Urothelium cell line (cell line): ENCODE data around the gene RPL36A.

Source experiments
- DNase-seq: peaks from one replicate; pipeline ENCODE4 v3.0.0; 2011; ENCODE audit warnings: low spot score, mixed read lengths
- FAIRE-seq: peaks from 2 replicates; lab custom pipeline; 2011; peaks lifted over from hg19 to GRCh38; lab: Jason Lieb, UNC

Gene RPL36A

DNA sequence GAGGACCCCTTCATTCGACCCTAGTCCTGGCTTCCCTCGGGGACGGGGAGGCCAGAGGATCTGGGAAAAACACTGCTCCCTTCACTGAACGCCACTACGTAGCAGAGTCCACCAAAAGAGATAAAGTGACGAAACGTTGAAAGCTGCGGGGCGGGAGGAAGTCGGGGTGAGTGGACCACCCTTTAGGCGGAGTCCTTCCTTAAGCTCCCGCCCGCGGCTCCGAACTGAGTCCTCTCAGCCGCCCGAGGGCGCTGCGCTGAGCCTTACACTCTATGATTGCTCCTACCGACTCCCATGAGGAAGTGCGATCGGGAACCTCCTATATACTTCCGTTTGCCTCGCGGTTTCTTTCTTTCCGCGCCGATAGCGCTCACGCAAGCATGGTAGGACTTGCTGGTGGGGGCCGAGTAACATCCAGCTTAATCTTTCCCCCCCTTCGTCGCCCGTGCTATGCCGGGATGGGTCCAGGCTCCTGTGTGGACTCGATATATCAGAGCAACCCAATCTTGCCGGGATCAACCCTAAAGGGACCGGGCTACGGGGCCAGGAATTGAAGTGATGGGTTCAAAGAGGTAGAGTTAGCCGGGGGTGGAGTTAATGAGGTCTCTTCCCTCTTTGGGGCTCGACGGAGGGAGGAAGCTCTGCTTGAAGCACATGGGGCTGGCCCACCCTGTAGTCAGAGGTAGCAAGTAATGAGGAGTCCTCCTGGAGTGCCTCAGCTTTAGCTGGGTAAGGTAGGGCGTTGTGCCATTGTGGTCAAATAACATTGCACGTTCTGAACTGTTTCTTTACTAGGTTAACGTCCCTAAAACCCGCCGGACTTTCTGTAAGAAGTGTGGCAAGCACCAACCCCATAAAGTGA is at the start of gene RPL36A:
Gene RPL36A, plus strand, starts transcription at position 348 of the 862 bp plus-strand sequence. Its CDS starts 33 bp downstream, at position 381.
- FAIRE-seq = no peak
- DNase-seq = peak; percentile 91

- FAIRE-seq (no peak), DNase-seq (no peak)
Observed at GRCh38 chrX:101347859-101348451, 42.9 kb upstream of the RPL36A start.

- peak; percentile 89 for DNase-seq
- peak; percentile 37 for FAIRE-seq
Observed at GRCh38 chrX:101348452-101349192, 42.2 kb upstream of the RPL36A start, which contains the start of gene TIMM8A. Gene TIMM8A (minus strand): TSS chrX:101348742. CDS start chrX:101348664, 78 bp downstream.

GRCh38 chrX:101349193-101349562 is 41.6 kb upstream of the RPL36A start:
- no peak for FAIRE-seq
- DNase-seq = no peak

DNA sequence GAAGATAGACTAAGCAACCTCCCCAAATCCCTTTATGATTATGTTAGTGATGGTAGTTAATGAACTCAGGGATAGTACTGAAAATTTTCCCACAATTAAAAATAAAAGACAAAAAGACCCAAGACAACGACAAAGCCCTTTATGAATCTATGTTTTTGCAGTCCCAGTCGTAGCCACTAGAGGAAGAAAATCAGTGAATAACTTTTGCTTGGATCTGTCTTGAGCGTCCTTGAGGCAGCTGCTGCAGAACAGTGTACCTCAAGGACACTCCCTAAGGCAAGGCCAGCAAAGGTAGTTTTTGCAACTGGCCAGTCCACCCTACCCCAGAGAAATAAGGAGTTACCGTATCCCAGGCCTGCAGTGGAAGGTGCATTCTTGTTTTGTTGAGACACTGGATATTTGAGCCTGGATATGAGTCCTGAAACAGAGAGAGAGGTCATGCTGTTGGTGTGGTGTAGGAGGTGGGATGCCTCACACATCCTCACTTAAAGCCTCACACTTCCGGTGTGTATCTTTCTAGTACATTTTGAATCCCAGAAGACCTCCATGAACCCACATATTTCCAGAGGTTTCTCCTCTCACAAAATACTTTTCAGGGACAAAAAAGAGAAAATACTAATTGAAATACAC is 33.5 kb upstream of the RPL36A start:
- no peak for FAIRE-seq
- DNase-seq = peak; percentile 10

GRCh38 chrX:101359966-101360365 is 30.8 kb upstream of the RPL36A start:
- FAIRE-seq (no peak), DNase-seq (no peak)

DNA sequence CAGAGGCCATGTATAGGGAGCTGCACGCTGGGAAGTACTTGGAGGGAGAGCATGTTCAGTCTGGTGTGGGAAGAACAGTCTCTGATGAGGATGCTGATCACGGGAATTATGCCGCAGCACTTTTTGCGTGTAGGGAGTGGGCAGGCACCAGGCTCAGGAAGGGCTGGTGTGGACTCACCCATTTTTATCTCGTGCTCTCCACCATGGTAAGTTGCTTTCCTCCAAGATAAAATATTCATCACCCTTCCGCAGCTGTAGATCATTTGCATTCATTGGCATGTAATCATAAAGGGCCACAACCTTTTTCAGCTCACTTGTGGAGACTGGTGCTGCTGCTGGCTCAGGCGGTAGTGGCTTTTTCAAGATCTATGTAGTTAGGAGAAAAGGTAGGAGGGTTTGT is 30.4 kb upstream of the RPL36A start:
- no peak for DNase-seq
- no peak for FAIRE-seq

- DNase-seq (no peak), FAIRE-seq (no peak)
Observed at GRCh38 chrX:101362116-101362515, 28.7 kb upstream of the RPL36A start.

DNA sequence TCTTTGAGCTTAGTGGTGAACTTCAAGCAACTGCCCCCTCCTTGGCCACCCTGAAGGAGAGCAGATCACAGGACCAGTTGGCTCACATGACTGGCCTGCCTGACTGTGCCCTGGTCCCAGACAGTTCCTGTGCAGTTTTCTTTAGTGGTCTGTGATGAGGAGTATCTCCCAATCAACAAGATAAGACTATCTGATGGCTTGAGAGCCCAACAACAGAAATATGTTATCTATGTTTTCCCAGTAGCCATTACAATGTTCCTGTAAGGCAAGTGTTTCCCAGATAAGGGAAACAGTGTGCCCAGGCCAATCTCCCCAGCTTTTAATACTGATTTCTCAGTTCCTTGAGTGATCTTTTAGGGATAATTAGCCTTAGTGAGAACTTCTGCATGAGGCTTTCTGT is 28.1 kb upstream of the RPL36A start:
- no peak for FAIRE-seq

DNA sequence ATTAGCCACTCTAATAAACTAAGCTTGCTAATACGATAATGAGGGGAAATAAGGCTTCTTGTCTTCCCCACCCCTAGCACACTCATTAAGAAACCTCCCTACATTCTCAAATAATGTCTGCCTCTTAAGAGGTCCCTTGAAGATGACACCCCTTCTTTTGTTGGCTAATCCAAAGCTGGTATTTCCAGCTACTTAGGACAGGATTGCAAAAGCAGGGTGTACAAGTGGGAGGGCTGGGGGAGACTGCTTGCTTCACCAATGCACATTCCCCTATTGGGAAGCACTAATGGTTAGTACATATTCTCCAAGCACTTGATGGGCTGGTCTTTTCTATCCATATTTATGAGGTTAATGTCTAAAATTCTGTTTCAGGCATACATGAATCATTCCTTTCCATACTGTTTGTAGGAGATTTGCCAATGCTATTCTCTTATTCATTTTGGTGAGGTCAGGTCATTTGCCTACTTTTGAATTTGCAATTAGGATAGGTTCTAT is 25.5 kb upstream of the RPL36A start:
- FAIRE-seq (no peak), DNase-seq (no peak)

More for the DNA sequence above, 28.1 kb upstream of the RPL36A start:
- DNase-seq = no peak

DNA sequence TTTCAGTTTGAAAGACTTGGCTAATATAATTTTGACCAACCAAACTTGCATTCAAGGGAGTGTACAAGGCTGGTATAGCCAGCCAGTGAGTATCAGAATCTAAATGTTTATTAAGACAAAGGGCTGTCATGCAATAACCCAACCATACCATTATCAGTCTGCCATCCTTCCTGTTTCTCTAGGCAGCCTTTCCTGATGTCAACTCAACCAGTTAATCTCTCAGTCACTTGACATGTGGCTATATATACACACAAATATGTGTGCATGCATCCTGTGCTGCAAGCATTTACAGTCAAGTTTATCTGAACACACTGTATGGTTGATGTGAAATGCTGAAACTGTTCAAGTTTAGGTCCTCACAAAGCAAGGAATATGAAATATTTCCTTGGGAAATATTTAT is 22.0 kb upstream of the RPL36A start:
- FAIRE-seq (no peak), DNase-seq (no peak)

GRCh38 chrX:101369687-101370086 is 21.1 kb upstream of the RPL36A start:
- FAIRE-seq (no peak), DNase-seq (no peak)

DNA sequence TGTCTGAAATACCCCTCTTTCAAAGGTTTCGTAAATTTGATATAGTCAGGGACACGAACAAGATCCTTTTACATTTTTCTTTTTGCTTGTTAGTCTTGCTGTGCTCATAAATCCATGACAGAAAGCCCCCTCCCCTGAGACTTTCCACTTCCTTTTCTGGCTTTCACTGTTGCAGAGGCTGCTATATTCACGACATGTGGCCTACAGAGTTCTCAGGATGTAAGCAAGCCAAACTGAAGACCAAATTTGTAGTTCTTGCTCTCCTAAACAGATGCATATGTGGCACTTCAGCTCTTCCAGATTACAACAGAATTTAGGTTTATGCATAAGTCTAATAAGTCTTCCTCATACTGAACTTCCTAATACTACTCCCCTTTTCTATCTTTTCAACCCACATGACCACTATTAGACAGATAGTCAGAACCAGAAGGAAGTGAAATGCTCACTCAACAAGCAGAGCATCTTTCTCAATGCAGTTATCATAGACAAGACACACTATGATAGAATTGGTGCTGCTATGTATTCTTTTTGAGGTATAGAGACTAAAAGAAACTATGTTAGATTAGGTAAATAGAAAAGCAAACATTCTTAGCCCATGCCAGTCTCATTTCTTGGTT is 19.8 kb upstream of the RPL36A start:
- DNase-seq (no peak), FAIRE-seq (no peak)

DNA sequence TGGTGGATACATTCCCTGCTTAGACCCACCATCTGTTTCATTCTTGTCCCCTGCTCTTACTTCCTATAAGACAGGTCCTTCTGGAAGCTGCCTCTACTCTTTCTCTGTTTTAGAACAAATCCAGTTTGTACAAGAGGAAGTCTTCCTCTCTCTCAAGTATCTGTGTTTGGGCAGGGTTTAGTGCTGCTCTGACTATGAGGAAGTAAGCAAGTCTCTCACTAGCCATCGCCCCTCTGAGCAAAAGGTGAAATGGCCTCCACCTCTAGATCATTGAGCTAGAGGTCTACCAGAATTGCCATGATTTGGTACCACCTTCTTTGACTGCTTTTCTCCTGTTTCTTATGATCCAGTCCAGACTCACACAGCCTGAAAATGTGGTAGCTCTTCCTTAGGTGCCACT is 13.3 kb upstream of the RPL36A start:
- DNase-seq = no peak
- FAIRE-seq = no peak

- DNase-seq (no peak), FAIRE-seq (no peak)
Observed at GRCh38 chrX:101383679-101384205, 7.1 kb upstream of the RPL36A start.

GRCh38 chrX:101385026-101385684 is 5.7 kb upstream of the RPL36A start:
- DNase-seq (no peak), FAIRE-seq (no peak)

DNA sequence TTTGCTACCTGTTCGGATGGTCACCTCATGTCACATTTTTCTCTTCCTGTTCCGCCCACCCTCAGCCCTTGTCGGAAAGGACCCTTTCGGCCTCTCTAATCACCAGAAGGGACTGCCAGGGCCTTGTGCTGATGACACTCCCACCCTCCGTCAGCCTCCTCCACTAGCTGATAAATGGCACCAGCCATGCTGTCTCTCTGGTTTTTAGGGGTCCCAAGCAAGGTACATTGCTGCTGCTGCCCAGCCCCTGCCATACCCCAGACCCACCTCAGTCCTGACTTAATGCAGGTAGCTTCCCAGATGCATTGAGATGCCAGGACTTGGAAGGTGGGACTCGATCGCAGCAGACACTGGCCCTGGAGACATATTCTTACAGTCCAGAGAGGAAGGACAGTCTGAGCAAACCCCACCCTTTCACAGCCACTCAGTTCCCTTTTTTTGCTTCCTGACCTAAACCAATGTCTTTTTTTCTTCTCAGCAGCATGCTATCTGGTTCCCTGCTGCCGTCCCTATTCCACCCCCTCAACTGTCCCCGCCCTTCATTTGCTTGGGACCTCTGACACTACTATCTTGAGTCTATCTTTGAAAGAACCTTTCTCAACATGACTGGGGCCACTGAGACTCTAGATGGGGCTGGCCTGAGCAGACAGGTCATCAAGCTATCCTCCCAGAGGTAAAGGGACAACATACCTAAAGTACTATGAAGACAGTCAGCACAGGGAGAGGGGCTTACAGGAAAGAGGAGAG is 4.8 kb upstream of the RPL36A start, which contains the start of gene BTK:
Gene BTK, minus strand, starts transcription at position 397 of the 747 bp plus-strand sequence. CDS start 10,907 bp downstream, outside the sequence.
- no peak for FAIRE-seq
- no peak for DNase-seq

GRCh38 chrX:101386542-101386885 is 4.3 kb upstream of the RPL36A start:
- DNase-seq (no peak), FAIRE-seq (no peak)

DNA sequence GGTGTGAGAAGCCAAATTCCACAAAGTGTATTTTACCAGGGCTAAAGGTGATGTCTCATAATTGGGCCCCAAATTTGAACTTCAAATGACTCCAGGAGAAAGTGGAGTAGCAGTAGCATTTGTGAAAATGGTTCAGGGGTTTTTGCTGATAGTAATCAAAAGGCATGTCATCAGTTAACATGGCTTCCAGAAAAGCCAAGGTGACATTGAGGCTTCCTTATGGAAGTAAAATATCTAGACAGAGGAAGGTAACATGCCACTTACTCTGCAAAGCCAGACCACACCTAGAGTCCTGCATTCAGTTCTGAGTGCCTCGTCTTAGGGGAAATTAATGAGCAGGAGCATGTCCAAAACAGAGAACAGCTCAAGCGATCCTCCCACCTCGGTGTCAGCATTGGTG is 2.2 kb upstream of the RPL36A start:
- FAIRE-seq (no peak), DNase-seq (no peak)
